Erythroblast (primary cell): ENCODE measurements around the gene CFAP46.

Experiments
- DNase-seq, 2 experiments: peaks; one replicate each; lab custom pipeline; 2025; lab: John Stamatoyannopoulos, UW
- GATA1 ChIP-seq: IDR thresholded peaks from 2 replicates; pipeline ENCODE4 v1.6.1; 2011; ENCODE audit warnings: low read depth, mild to moderate bottlenecking, control low read depth, low read length, moderate library complexity
- POLR2A ChIP-seq: IDR thresholded peaks from 2 replicates; pipeline ENCODE4 v1.6.1; 2011; ENCODE audit warnings: mild to moderate bottlenecking, low read length

The CFAP46 gene

DNA sequence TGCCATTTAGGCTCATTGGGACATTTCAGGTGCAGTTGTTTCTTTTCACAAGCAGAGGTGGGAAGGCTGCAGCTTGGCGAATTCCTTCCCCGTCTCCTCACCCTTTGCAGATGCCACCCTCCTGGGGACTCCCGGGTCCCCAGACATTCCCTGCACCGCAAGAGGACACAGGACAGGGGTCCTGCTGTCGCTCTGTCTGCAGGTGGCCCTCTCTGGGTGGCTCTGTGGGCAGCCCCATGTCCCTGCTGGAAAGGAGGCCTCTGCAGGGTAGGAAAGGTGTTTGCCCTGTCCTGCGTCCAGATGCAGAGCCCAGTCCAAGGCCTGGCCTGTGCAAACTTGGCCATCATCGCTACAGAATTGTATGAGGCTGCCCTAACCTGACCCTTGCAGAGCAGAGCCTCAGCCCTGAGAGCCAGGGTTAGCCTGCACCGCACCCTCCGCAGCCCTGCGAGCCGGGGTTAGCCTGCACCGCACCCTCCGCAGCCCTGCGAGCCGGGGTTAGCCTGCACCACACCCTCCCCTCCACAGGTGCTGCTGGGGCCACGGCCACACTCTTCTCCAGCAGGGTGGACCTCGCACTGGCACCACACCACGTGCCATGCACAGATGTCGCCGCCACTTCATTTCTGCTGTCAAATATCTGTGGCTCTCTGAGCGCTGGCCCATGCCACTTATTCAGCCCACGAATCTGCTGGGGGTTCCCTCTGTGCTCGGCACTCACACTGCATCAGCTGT, 61.0 kb downstream of the CFAP46 start:
- no peak for DNase-seq
- TF ChIP-seq POLR2A (no peak), GATA1 (no peak)

- TF ChIP-seq POLR2A (no peak), GATA1 (no peak)
- no peak for DNase-seq
These were observed 62.0 kb downstream of the CFAP46 start for GRCh38 chr10:132880128-132880981.

DNA sequence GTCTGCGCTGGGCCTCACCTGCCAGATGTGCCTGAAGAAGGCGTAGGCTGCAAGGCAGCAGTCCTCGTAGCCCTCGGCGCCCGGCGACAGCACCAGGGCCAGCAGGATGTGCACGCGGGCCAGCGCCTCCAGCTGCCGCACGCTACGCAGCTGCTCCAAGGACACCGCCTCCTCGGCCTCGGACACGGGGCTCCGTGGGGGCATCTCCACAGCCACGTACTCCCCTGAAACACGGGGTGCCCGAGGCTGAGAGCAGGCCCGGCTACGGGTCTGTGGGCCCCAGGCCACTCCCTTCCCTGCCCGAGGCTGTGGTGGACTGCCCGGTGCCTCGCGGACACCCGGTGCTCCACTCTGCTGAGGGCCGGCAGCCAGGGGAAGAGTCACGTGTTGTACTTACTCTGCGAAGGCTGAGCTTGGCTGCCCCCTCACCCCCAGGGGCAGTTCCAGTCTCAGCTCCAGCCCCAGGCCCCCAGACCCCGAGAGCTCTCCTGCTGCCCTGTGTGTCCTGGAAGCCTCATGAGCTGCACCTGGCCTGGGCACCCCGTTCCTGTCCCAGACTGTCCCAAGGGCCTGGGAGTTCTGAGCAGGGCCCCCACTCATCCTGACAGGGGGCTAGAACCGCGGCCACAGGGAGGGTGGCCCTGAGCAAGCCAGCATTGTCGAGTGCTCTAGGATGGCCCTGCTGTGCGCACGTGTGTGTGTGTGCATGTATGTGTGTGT, 62.8 kb downstream of the CFAP46 start:
- DNase-seq: no peak
- TF ChIP-seq GATA1 (no peak), POLR2A (no peak)

- no peak for DNase-seq
These were observed 63.5 kb downstream of the CFAP46 start for GRCh38 chr10:132878730-132879407.

GRCh38 chr10:132878091-132878729, 64.2 kb downstream of the CFAP46 start:
- no peak for TF ChIP-seq GATA1
- TF ChIP-seq POLR2A: no peak
- no peak for DNase-seq

More at GRCh38 chr10:132878730-132879407, 63.5 kb downstream of the CFAP46 start:
- TF ChIP-seq GATA1: no peak
- TF ChIP-seq POLR2A: no peak

GRCh38 chr10:132877473-132877872, 64.9 kb downstream of the CFAP46 start:
- TF ChIP-seq GATA1: no peak
- TF ChIP-seq POLR2A: no peak
- DNase-seq: no peak

GRCh38 chr10:132876993-132877431, 65.4 kb downstream of the CFAP46 start:
- no peak for DNase-seq
- TF ChIP-seq POLR2A (no peak), GATA1 (no peak)

GRCh38 chr10:132876131-132876860, 66.1 kb downstream of the CFAP46 start:
- DNase-seq: no peak
- TF ChIP-seq GATA1 (no peak), POLR2A (no peak)

- DNase-seq: no peak
- no peak for TF ChIP-seq GATA1
- TF ChIP-seq POLR2A: no peak
These were observed 66.9 kb downstream of the CFAP46 start for GRCh38 chr10:132875435-132875834.

DNA sequence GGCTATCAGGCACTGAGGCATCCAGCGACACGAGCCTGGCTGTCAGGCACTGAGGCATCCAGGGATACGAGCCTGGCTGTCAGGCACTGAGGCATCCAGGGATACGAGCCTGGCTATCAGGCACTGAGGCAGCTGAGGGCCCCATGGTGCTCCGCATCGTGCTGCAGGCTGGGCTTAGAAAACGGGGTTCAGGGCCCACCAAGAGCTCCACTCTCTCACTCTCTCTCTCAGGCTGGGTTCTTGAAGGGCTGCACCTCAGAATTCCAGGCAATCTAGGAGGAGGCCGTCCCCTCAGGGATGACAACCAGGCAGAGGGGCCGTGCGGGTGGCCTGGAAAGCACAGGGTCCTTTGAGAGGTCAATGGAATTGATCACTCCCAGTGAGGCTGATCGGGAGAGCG, 69.0 kb downstream of the CFAP46 start:
- TF ChIP-seq POLR2A (no peak), GATA1 (no peak)
- no peak for DNase-seq

GRCh38 chr10:132872658-132873057, 69.7 kb downstream of the CFAP46 start:
- DNase-seq: no peak
- TF ChIP-seq GATA1: no peak
- TF ChIP-seq POLR2A: no peak

GRCh38 chr10:132870426-132870825, 71.9 kb downstream of the CFAP46 start:
- no peak for TF ChIP-seq GATA1
- DNase-seq: no peak

DNA sequence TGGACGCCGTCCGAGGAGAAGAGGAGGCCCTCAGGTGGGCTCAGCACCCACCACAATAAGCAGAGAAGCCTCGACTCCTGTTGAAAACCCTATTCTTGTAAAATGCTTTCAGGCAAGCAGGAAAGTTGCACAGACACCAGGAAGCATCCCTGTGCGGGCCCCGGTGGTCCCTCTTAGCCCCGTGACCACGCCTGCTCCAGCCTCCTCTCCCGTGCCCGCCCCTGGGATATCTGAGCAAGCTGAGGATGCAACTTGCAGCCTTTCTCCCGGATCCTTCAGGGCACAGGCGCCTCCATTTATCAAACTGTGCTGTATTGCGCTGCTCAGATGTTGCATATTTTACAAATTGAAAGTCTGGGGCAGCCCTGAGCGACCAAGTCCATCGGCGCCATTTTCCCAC, 72.7 kb downstream of the CFAP46 start:
- TF ChIP-seq GATA1 (no peak), POLR2A (no peak)
- no peak for DNase-seq
